ENCODE data around the gene PSIP1.
"Not testable (repeated sequence)": the region's sequence is repeated elsewhere in the genome, so short reads cannot be mapped to it uniquely, and the experiment has no call there.

The PSIP1 gene

DNA sequence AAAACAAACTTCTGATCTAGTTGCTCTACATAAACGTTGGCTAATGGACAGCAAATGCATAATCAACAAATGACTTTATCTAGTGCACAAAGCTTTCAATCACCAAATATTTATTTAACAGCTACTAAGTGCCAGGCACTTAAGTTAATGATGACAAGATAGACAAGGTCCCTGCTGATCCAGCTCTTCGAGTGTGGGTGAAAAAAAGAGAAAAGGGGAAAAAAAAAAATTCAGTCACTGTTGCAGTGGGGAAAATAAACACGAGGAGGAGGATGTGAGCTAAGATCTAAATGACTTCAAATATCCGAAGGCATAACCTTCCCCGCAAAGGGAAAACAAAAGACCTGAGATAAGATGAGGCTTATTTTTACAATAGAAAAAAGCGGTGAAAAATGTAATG is 9.6 kb downstream of the PSIP1 start:
- no peak for DNase-seq

DNA sequence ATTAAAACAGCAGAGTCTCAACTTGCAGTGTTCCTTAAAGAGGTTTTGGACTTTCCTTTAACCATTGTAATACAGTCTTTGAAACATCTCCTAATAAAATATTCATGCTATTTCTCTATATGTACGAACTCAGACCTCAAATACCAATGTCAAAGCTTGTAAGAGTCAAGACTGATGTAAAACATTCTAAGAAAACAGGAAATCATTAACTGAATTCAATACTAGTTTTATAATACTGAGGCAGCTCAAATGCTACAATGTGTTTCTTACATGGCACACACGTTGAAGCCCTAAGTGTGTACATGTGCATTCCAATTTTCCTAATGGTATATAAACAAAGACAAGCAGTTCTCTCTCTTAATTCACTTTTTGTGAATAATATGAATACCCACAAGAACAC is 11.6 kb downstream of the PSIP1 start:
- no peak for DNase-seq

DNA sequence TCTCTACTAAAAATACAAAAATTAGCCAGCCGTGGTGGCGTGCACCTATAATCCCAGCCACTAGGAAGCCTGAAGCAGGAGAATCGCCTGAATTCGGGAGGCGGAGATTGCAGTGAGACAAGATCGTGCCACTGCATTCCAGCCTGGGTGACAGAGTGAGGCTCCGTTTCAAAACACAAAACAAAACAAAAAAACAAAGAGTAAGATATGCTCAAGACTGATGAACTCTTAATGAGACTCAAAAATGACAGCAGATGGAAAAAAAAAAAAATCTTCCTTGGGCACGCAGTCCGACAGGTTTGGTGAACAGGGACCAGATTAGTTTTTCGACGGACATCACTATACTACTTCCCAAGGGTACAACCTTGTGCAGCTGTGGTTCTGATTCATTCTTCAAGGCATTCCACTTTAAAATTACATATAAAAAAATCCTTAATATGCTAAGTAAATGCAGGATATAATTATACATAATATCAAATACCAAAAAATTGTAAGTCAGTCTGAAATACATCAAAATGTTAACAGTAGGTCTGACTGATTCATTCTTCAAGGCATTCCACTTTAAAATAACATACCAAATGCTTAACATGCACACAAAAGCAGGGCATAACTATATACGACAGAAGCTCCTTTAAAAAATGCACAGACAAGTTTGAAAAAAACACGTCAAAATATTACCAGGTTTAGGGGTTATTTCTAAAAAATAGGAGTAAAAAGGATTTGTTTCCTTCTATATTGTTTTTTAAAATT is 12.3 kb downstream of the PSIP1 start:
- no peak for DNase-seq

DNA sequence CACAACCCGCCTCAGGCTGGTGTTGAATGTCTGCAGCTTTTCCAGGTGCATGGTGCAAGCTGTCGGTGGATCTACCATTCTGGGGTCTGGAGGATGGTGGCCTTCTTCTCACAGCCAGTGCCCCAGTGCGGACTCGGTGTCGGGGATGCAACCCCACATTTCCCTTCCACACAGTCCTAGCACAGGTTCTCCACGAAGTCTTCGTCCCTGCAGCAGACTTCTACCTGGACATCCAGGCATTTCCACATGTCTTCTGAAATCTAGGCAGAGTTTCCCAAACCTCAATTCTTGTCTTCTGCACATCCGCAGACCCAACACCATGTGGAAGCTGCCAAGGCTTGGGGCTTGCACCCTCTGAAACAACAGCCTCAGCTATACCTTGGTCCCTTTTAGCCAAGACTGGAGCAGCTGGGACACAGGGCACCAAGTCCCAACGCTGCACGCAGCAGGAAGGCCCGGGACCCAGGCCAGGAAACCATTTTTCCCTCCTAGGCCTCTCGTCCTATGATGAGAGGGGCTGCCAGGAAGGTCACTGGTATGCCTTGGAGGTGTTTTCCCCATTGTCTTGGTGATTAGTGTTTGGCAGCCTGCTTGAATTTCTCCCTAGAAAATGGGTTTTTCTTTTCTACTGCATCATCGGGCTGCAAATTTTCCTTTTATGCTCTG is 18.2 kb downstream of the PSIP1 start:
- no peak for DNase-seq

DNA sequence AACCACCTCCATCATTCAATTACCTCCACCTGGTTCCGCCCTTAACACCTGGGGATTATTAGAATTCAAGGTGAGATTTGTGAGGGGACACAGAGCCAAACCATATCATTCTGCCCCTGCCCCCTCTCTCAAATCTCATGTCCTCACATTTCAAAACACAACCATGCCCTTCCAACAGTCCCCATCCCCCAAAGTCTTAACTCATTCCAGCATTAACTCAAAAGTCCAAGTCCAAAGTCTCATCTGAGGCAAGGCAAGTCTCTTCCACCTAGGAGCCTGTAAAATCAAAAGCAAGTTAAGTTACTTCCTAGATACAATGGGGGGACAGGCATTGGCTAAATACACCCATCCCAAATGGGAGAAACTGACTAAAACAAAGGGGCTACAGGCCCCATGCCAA is 18.8 kb downstream of the PSIP1 start:
- no peak for DNase-seq

DNA sequence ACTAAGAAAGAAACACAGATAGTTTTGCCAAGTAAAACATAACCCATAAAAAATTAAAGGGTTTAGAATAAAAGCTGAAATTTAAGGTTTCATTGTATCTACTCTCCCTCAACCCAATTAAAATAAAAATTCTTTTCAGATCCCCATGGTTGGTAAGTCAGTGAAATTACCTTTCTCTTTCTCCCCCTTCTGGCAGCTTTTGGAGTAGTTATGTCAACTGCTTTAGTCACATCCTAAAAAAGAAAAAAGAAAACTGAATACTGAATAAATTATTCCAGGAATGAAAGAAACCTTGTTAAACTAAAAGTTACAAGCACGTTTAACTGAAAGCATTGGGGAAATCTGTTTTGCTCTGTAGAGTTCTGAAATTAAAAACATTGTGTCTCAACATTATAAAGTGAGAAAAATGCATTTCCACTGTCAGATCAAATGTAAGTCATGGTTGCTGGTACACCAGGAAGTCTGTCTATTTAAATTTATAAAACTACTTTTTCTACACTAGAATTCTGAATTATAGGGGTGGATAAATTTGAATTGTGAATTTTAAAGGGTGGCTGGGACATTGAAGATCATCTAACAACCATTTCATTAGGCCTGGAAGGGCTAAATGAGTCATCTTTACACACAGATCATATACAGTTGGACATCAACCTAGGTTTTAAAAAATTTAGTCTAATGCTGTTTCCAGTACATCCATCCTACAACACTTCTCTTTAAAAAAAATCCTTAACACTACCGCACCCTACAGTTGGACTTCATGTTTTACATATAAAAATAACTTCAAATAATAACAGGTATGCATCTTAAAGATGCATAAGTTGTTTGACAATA is 24.7 kb downstream of the PSIP1 start:
- no peak for DNase-seq

DNA sequence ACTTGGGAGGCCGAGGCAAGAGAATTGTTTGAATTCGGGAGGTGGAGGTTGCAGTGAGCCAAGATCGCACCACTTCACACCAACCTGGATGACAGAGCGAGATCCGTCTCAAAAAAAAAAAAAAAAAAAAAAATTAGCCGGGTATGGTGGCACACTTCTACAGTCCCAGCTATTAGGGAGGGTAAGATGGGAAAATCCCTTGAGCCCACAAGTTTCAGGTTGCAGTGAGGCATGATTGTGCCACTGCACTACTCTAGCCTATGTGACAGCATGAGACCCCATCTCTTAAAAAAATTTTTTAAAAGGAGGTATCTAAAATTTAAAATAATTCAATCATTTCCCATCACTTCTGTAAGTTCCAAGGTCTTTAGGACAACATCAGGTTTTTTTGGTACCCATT is 26.0 kb downstream of the PSIP1 start:
- no peak for DNase-seq

DNA sequence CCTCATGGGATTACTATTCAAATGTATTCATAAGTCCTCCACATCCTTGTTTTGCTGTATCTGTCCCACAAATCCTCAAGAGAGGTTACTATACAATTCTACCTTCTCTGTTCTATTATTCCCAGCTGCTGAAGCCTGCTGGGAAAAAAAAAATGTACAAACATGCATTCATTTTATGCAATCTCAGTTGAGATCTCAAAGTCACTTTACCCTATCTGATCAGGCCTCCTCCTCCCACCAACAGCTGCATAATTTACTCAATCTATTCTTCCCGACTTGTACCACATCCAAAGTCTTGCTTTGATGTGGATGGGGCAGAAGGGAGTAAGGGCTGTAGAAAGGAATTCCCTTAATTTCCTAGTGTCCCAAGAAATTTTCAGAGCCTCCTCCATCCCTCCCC is 28.6 kb downstream of the PSIP1 start:
- DNase-seq: no peak

DNA sequence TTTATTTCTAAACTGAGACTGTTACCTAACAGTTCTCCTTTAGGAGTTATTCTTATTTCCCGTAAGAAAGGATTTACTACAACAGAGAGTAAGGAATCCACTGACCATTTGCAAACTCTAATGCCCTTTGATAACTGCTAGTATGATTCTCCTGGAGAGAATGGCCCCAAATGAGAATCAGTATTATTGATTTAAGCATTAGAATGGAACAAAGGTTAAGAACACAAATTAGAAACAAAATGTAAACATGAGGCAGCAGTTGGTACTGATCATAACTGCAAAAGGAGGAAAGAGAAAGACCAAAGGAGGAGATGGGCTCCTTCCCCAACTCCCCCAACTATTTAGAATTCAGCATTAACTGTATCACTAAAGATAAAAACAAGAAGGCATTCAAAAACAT is 30.7 kb downstream of the PSIP1 start:
- DNase-seq: no peak

DNA sequence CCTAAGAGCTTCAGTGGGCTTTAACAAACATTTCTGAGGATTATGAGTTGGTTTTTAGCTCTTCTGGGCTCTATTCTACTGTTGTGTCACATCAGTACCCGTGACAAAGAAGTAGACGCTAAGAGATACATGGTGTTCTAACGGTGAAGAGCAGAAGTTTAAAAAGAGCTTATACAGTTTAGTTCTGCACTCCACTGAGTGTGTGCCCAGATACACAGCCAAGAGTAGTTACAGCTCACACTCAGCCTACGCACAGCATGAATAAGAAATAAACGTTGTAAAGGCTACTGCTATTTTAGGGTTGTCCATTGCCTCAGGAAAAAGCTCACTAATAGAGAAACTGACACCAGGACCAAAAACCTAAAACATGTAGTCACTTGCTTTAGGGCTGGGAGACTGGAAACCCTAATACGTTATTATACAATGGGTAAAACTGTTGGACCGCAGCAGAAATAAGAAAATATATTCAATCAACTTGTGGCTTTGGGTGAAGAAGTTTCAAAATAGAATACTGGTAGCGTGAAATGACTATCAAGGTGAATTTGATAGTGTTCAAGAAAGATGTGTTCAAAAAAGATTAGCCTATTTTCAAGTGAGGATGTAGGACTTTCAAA is 34.7 kb downstream of the PSIP1 start:
- DNase-seq: no peak

DNA sequence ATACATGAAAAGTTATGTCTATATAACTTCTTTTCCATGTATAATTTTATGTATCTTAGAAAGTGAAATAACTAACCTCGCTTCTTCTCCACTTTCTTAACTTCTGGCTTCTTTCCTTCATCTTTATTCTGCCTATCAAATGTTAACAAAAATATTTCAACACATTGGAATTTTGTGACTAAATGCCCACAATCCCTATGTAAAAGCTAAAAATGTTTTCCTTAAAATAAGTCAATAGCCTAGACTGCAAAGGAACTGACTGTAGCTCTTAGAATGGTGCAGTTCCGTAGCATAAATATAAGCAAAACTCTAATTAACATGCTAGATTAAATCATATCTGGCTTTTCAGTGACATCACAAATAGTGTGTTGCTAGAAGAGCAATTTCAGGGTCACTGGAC is 40.9 kb downstream of the PSIP1 start:
- no peak for DNase-seq

DNA sequence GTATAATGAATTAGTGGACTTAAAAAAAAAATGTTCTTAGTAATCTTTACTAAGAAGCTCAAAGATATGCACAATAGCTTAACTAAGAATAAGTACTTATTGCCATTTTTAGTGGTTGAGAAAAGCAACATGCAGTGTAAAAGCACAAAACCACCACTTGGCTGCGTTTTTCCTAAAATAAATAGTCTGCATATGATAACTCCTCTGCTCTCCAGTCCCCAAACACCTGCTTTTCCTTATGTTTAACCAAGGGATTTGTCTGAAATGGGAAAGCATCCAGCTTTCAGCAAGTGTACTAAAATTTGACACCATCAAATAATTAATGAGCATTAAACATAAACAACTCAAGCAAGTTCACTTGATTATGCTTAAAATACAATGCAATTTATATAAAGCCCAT is 41.4 kb downstream of the PSIP1 start:
- DNase-seq: no peak

DNA sequence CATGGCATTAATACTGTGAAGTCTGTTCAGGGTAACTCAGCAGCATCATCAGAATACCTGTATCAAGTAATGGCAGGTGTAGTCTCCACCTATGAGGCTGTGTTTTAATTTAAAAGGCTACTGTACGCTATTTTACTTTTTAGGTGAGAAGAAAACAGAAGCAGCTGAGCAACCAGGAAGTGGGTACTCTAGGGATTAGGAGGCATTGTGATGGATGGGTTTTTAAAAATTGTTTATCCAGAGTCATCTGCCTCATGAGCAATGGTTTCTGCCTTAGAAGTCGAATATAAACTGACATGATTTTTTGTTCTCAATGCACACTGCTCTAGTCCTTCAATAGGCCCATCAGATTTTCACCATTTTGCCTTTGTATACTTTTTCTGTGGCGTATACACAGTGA is 42.6 kb downstream of the PSIP1 start:
- DNase-seq: no peak

DNA sequence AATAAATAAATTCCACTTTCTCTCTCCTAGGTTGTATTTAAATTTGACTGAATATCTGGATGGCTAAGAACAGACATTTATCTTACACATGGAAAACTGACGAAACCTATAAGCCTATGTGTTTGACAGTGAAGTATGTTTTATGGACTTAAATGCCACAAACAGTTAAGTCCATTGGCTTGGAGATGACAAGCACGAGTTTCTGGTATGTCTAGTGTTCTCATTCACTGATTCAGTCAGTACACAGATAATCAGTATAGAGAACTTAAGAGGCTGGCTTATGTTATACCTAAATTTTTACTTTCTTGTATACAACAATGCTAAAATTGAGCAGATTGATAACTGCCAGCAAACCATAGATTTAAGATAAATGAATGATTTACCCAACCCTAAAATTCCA is 49.2 kb downstream of the PSIP1 start:
- no peak for DNase-seq

DNA sequence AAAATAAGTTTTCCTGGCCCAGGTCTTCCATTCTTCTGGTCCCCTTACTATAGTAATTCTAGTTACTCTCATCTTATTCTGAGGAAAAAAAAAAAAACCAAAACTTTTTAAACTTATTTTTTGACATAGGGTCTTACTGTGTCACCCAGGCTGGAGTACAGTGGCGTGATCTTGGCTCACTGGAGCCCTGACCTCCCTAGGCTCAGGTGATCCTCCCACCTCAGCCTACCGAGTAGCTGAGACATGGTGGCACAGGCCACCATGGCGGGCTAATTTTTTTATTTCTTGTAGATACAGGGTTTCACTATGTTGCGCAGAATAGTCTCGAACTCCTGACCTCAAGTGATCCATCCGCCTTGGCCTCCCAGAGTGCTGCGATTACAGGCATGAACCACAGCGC is 49.7 kb downstream of the PSIP1 start:
- DNase-seq: no peak

DNA sequence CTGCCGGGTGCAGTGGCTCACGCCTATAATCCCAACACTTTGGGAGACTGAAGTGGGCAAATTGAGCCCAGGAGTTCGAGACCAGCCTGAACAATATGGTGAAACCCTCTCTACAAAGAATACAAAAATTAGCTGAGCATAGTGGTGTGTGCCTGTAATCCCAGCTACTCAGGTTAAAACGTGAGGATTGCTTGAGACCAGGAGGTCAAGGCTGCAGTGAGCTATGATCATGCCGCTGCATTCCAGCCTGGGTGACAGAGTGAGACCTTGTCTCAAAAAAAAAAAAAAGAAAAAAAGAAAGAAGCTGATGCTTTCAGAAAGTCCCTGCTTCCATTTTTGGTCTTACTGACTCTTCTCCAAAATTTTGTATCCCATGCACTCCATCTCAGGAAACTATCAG is 56.8 kb downstream of the PSIP1 start:
- no peak for DNase-seq

DNA sequence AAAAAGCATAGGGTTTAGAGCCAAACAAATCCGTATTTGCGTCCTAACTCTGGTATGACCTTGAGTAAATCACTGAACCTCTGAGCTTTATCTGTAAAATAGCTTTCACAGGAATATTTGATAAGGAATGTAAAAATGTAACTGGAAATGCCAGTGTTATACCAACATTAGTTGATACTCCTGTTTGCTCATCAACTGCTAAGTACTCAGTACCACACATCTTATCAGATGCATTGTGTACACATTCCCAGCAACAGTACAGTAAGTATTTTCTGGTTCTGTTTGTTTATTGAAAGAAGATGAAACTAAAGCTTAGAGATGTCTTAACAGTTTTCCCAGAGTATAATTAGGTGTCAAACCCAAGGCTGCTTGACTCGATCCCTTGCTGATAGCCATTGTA is 66.6 kb downstream of the PSIP1 start:
- DNase-seq: no peak

DNA sequence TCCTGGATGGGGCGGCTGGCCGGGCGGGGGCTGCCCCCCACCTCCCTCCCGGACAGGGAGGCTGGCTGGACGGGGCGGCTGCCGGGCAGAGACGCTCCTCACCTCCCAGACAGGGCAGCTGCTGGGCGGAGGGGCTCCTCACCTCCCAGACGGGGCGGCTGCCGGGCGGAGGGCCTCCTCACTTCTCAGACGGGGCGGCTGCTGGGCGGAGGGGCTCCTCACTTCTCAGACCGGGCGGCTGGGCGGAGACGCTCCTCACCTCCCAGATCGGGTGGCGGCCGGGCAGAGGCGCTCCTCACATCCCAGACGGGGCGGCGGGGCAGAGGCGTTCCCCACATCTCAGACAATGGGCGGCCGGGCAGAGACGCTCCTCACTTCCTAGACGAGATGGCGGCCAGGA is 68.5 kb downstream of the PSIP1 start:
- not testable (repeated sequence) for DNase-seq

DNA sequence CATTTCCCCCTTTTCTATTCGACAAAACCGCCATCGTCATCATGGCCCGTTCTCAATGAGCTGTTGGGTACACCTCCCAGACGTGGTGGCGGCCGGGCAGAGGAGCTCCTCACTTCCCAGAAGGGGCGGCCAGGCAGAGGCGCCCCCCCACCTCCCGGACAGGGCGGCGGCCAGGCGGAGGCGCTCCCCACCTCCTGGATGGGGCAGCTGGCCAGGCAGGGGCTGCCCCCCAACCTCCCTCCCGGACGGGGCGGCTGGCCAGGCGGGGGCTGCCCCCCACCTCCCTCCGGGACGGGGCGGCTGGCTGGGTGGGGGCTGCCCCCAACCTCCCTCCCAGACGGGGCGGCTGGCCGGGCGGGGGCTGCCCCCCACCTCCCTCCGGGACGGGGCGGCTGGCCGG is 68.9 kb downstream of the PSIP1 start:
- DNase-seq: not testable (repeated sequence)

DNA sequence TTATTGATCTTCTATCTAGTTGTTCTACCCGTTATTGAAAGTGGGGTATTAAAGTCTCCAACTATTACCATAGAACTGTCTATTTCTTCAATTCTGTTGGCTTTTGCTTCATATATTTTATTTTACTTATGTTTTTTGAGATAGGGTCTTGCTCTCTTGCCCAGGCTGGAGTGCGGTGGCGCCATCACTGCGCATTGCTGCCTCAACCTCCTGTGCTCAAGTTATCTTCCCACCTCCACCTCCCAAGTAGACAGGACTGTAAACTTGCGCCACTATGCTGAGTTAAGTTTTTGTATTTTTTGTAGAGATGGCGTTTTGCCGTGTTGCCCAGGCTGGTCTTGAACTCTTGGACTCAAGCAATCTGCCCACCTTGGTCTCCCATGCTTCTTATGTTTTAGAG is 71.9 kb downstream of the PSIP1 start:
- DNase-seq: no peak

DNA sequence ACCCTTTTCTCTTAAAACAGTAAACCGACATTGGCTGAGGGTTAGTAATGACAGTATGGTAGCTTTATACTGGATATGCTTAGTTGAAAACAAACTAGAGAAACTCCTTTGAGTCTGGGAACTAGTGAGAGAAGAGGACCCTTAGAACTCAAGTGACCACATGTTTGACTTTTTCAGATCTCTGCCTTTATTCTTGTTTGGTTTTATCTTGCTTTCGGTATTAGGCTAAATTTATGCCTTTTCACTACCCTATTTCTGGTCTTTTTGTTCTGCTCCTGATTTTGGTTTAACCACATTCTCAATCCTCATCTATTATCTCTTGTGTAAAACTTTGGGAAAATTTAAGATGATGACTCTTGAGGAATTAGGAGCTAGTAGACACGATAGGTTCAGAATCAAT is 77.1 kb downstream of the PSIP1 start:
- DNase-seq: no peak

DNA sequence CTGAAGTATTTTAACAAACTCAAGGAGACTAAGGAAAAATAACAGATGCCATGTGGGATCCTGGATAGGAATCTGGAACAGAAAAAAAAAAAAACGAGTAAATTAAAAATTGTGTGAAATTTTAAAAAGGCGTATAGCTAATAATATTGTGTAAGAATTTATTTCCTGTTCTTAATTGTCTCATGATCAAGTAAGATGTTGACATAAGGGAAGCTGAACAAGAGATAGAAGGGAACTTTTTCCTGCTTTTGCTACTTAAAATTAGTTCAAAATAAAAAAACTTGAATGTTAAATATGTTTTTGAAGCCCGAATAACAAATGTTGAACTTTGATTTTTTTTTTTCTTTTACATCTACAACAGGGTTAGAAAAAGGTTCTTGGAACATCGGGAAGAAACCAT is 77.6 kb downstream of the PSIP1 start:
- DNase-seq: no peak

Measured in HCEC 1CT (cell line).